SK-N-SH (cell line): ENCODE results near the gene PUM1. TPM values are rescaled to one million over a fixed set of nuclear protein-coding genes. Genes with fewer than 3 reads are reported as not detected.

Experiments used
- CTCF ChIA-PET: fragments of 300-600, 350-600 bp; formaldehyde crosslinking; extraction: SDS; loops from one replicate; lab custom pipeline; 2021; lab: Yijun Ruan, JAX
- POLR2A ChIA-PET: fragments of 350-600 bp; sonication (Branson Sonifier 250); formaldehyde crosslinking; extraction: SDS; loops from one replicate; lab custom pipeline; 2020; ENCODE audit warnings: antibody characterized with exemption, inconsistent platforms; lab: Yijun Ruan, JAX
- DNase-seq: peaks from one replicate; pipeline ENCODE4 v3.0.0; 2012
- H2AFZ ChIP-seq: fragments of 200-600 bp; sonication (generic); 2 replicates; pipeline ENCODE4 v1.8.1; 2016; ENCODE audit warnings: antibody characterized with exemption, mild to moderate bottlenecking, low read depth
- H3F3A ChIP-seq: fragments of 200-600 bp; sonication (generic); replicated peaks from 2 replicates; pipeline ENCODE3; 2016; ENCODE audit warnings: antibody characterized with exemption, mild to moderate bottlenecking; ENCODE audit not compliant: insufficient read depth
- H3K27ac ChIP-seq, 2 experiments: fragments of 200-500 bp in 1 of 2; fragments of 200-600 bp in 1 of 2; sonication (Bioruptor generic) in 1 of 2; sonication (generic), shearing (Covaris generic) in 1 of 2; 2 replicates each; pipeline versions ENCODE4 v1.5.1 to v1.6.1; 2014 to 2016; ENCODE audit warnings: low read depth in 2 of 2, inconsistent platforms in 1 of 2, low read length in 1 of 2, mild to moderate bottlenecking in 1 of 2, mixed read lengths in 1 of 2
- H3K27me3 ChIP-seq: fragments of 200-600 bp; sonication (generic), shearing (Covaris generic); 2 replicates; pipeline ENCODE4 v1.6.1; 2016; ENCODE audit warnings: mixed run types; ENCODE audit not compliant: insufficient read depth
- H3K36me3 ChIP-seq, 2 experiments: fragments of 200-500 bp in 1 of 2; fragments of 200-600 bp in 1 of 2; sonication (Bioruptor generic) in 1 of 2; sonication (generic) in 1 of 2; replicated peaks in 1 of 2; 2 replicates each; pipeline versions ENCODE3 to v1.5.1; 2014 to 2016; ENCODE audit warnings: low read length in 1 of 2, mild to moderate bottlenecking in 1 of 2; ENCODE audit not compliant: insufficient read depth in 2 of 2, control insufficient read depth in 1 of 2
- H3K4me1 ChIP-seq, 2 experiments: fragments of 200-500 bp in 1 of 2; fragments of 200-600 bp in 1 of 2; sonication (Bioruptor generic) in 1 of 2; sonication (generic), shearing (Covaris generic) in 1 of 2; 2 replicates each; pipeline versions ENCODE4 v1.5.1 to v1.6.1; 2014 to 2016; ENCODE audit warnings: low read depth in 1 of 2, low read length in 1 of 2, mixed run types in 1 of 2; ENCODE audit not compliant: insufficient read depth in 2 of 2, control insufficient read depth in 1 of 2
- H3K4me2 ChIP-seq: fragments of 200-600 bp; sonication (generic), shearing (Covaris generic); 2 replicates; pipeline ENCODE4 v1.6.1; 2017; ENCODE audit warnings: mixed run types
- H3K4me3 ChIP-seq, 2 experiments: fragments of 200-500 bp in 1 of 2; fragments of 200-600 bp in 1 of 2; sonication (Bioruptor generic) in 1 of 2; sonication (generic), shearing (Covaris generic) in 1 of 2; 2 replicates each; pipeline versions ENCODE4 v1.5.1 to v1.8.1; 2014 to 2016; ENCODE audit warnings: low read depth in 2 of 2, inconsistent platforms in 1 of 2, low read length in 1 of 2, mild to moderate bottlenecking in 1 of 2, mixed read lengths in 1 of 2, moderate library complexity in 1 of 2
- H3K79me2 ChIP-seq: fragments of 200-600 bp; sonication (generic); 2 replicates; pipeline ENCODE4 v1.8.1; 2017; ENCODE audit warnings: mild to moderate bottlenecking; ENCODE audit not compliant: insufficient read depth
- H3K9ac ChIP-seq: fragments of 200-600 bp; sonication (generic); 2 replicates; pipeline ENCODE4 v1.6.1; 2017; ENCODE audit warnings: mixed run types
- H3K9me2 ChIP-seq: fragments of 200-600 bp; sonication (generic); 2 replicates; pipeline ENCODE4 v1.6.1; 2017; ENCODE audit warnings: mixed run types
- H3K9me3 ChIP-seq: fragments of 200-600 bp; sonication (generic); 2 replicates; pipeline ENCODE4 v1.6.1; 2017; ENCODE audit warnings: mixed run types, mild to moderate bottlenecking, moderate library complexity
- H4K20me1 ChIP-seq: fragments of 200-600 bp; sonication (generic); 2 replicates; pipeline ENCODE4 v1.6.1; 2017; ENCODE audit warnings: mild to moderate bottlenecking, mixed run types; ENCODE audit not compliant: insufficient read depth
- CTCF ChIP-seq: fragments of 200-600 bp; sonication (generic); IDR thresholded peaks from 2 replicates; pipeline ENCODE4 v1.6.1; 2017; ENCODE audit warnings: antibody characterized with exemption, mild to moderate bottlenecking, moderate library complexity
- ELF1 ChIP-seq: IDR thresholded peaks from 2 replicates; pipeline ENCODE4 v1.4.0; 2012
- FOSL2 ChIP-seq: IDR thresholded peaks from 2 replicates; pipeline ENCODE4 v1.4.0; 2012; ENCODE audit warnings: low read depth, mild to moderate bottlenecking, moderate library complexity, borderline replicate concordance
- FOXJ3 ChIP-seq: sonication (generic); formaldehyde crosslinking; IDR thresholded peaks from 2 replicates; pipeline ENCODE4 v1.5.1; 2020; ENCODE audit warnings: mild to moderate bottlenecking, missing genetic modification reagents
- FOXM1 ChIP-seq: IDR thresholded peaks from 2 replicates; pipeline ENCODE4 v1.4.0; 2012; ENCODE audit warnings: low read depth, mild to moderate bottlenecking
- GABPA ChIP-seq: IDR thresholded peaks from 2 replicates; pipeline ENCODE4 v1.4.0; 2012; ENCODE audit warnings: low read depth, mild to moderate bottlenecking
- GATA2 ChIP-seq: sonication (generic); formaldehyde crosslinking; IDR thresholded peaks from 2 replicates; pipeline ENCODE4 v1.5.0; 2020; ENCODE audit warnings: mild to moderate bottlenecking, missing genetic modification reagents
- MXI1 ChIP-seq: IDR thresholded peaks from 2 replicates; pipeline ENCODE4 v1.6.1; 2012; ENCODE audit warnings: mild to moderate bottlenecking, low read depth, low read length, improper control_type of control experiment
- NFIC ChIP-seq: IDR thresholded peaks from 2 replicates; pipeline ENCODE4 v1.4.0; 2012; ENCODE audit warnings: borderline replicate concordance
- RAD21 ChIP-seq: IDR thresholded peaks from 2 replicates; pipeline ENCODE4 v1.6.1; 2012; ENCODE audit warnings: mild to moderate bottlenecking, low read length
- RCOR1 ChIP-seq: fragments of 150-350 bp; IDR thresholded peaks from 2 replicates; pipeline ENCODE4 v1.6.1; 2017; ENCODE audit warnings: antibody characterized with exemption, low read length
- RXRA ChIP-seq: IDR thresholded peaks from 2 replicates; pipeline ENCODE4 v1.4.0; 2012; ENCODE audit warnings: low read depth, mild to moderate bottlenecking, borderline replicate concordance
- SIN3A ChIP-seq: IDR thresholded peaks from 2 replicates; pipeline ENCODE4 v1.6.1; 2012; ENCODE audit warnings: low read depth, mild to moderate bottlenecking, low read length, moderate library complexity, borderline replicate concordance
- TCF12 ChIP-seq: IDR thresholded peaks from 2 replicates; pipeline ENCODE4 v1.4.0; 2012
- USF1 ChIP-seq: IDR thresholded peaks from 2 replicates; pipeline ENCODE4 v1.4.0; 2012; ENCODE audit warnings: low read depth, borderline replicate concordance
- YY1 ChIP-seq: IDR thresholded peaks from 2 replicates; pipeline ENCODE4 v1.4.0; 2012; ENCODE audit warnings: low read depth, mild to moderate bottlenecking
- ZBTB33 ChIP-seq: IDR thresholded peaks from 2 replicates; pipeline ENCODE4 v1.4.0; 2012; ENCODE audit warnings: low read depth, borderline replicate concordance
- WGBS: methylation state at CpG from one replicate; pipeline ENCODE4 v1.1.6; 2017; ENCODE audit warnings: low lambda C conversion rate; 5-methylcytosine and 5-hydroxymethylcytosine counted together
- polyA plus RNA-seq, 3 experiments: library from polyadenylated mRNA; depleted of rRNA; stranded (reverse); fragments of >200 nt; gene quantifications; 2 replicates each; pipeline ENCODE4 v1.2.3, GENCODE V29; 2012
- TF ChIP-seq, protein P1 (sequence below): fragments of 150-350 bp; IDR thresholded peaks from 2 replicates; pipeline ENCODE4 v1.6.1; 2016; ENCODE audit warnings: mild to moderate bottlenecking, low read depth, low read length
- TF ChIP-seq, protein P2 (sequence below): IDR thresholded peaks from 2 replicates; pipeline ENCODE4 v1.6.1; 2012; ENCODE audit warnings: mild to moderate bottlenecking, low read depth, low read length, moderate library complexity

The PUM1 gene
- polyA plus RNA-seq, 1 of the 3 experiments (the other 2 are of a cell fraction): 66.7 TPM

GRCh38 chr1:31032266-31032665 lies 33.3 kb downstream of the PUM1 start:
- Histone ChIP-seq H3K27me3 (no peaks in the 10 kb centered on the region), H3K79me2 (peaks cover 100% of the 10 kb centered on the region), H3K27ac (no peak overlapping the region), H3K4me1 (peaks cover 2 to 21% of the 10 kb centered on the region in 2 experiments; a peak in 3 of 4 replicates), H2AFZ (no peak overlapping the region), H3F3A (peaks cover 4% of the 10 kb centered on the region), H3K4me3 (no peak overlapping the region), H3K4me2 (no peak overlapping the region)
- ChIA-PET CTCF (interaction anchor here (1.7 kb wide), 1 partner anchor 230 kb away, joined by 5 read pairs; no protein-coding TSS in a partner anchor), POLR2A (no interaction called here)
- DNase-seq: no peak
- TF ChIP-seq MXI1 (no peak), CTCF (no peak), ZBTB33 (no peak), YY1 (no peak), SIN3A (no peak), FOXM1 (no peak), GABPA (no peak), FOSL2 (no peak), TCF12 (no peak), ELF1 (no peak), RAD21 (no peak), RCOR1 (no peak), RXRA (no peak), USF1 (no peak), FOXJ3 (CRISPR knock-in tag) (no peak), NFIC (no peak), GATA2 (CRISPR knock-in tag) (no peak)
- TF ChIP-seq, protein P1, sequence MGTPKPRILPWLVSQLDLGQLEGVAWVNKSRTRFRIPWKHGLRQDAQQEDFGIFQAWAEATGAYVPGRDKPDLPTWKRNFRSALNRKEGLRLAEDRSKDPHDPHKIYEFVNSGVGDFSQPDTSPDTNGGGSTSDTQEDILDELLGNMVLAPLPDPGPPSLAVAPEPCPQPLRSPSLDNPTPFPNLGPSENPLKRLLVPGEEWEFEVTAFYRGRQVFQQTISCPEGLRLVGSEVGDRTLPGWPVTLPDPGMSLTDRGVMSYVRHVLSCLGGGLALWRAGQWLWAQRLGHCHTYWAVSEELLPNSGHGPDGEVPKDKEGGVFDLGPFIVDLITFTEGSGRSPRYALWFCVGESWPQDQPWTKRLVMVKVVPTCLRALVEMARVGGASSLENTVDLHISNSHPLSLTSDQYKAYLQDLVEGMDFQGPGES: no peak
- TF ChIP-seq, protein P2, sequence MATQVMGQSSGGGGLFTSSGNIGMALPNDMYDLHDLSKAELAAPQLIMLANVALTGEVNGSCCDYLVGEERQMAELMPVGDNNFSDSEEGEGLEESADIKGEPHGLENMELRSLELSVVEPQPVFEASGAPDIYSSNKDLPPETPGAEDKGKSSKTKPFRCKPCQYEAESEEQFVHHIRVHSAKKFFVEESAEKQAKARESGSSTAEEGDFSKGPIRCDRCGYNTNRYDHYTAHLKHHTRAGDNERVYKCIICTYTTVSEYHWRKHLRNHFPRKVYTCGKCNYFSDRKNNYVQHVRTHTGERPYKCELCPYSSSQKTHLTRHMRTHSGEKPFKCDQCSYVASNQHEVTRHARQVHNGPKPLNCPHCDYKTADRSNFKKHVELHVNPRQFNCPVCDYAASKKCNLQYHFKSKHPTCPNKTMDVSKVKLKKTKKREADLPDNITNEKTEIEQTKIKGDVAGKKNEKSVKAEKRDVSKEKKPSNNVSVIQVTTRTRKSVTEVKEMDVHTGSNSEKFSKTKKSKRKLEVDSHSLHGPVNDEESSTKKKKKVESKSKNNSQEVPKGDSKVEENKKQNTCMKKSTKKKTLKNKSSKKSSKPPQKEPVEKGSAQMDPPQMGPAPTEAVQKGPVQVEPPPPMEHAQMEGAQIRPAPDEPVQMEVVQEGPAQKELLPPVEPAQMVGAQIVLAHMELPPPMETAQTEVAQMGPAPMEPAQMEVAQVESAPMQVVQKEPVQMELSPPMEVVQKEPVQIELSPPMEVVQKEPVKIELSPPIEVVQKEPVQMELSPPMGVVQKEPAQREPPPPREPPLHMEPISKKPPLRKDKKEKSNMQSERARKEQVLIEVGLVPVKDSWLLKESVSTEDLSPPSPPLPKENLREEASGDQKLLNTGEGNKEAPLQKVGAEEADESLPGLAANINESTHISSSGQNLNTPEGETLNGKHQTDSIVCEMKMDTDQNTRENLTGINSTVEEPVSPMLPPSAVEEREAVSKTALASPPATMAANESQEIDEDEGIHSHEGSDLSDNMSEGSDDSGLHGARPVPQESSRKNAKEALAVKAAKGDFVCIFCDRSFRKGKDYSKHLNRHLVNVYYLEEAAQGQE: no peak
- TF ChIP-seq, all 33 proteins: peak for 0
- H3K36me3 ChIP-seq: peaks cover 14 to 21% of the 10 kb centered on the region in 2 experiments
- H3K9me3 ChIP-seq: no peaks in the 10 kb centered on the region
- WGBS: 98% methylated on average over 1 of the region's 1 CpG
- H4K20me1 ChIP-seq: peaks cover 99% of the 10 kb centered on the region
- no peaks in the 10 kb centered on the region for H3K9me2 ChIP-seq
- H3K9ac ChIP-seq: no peak overlapping the region
